Activated T-cell treated with anti-CD3 and anti-CD28 coated beads, Interleukin-2, amount 50 U/mL, for 72 hours (primary cell): Measurements from ENCODE around the gene TDRD12. TPM values are rescaled to one million over a fixed set of nuclear protein-coding genes. Genes with fewer than 3 reads are reported as not detected.

Experiments
- ATAC-seq, 2 donors: fragments of 150-1000 bp; cut with Tn5 transposase; replicated peaks in 1 of 2; 2 replicates each; pipeline ENCODE4 v1.10.0; 2021; ENCODE audit warnings: moderate library complexity in 2 of 2, mild to moderate bottlenecking in 1 of 2
- DNase-seq, 2 donors: peaks; one replicate each; pipeline ENCODE4 v3.0.0; 2021 to 2022; ENCODE audit warnings: mixed read lengths in 1 of 2
- H3K27ac Mint-ChIP-seq: one replicate; pipeline ENCODE4 v1.8.0; 2022; ENCODE audit warnings: mild to moderate bottlenecking, moderate library complexity, mixed read lengths
- H3K27me3 Mint-ChIP-seq: one replicate; pipeline ENCODE4 v1.8.0; 2022; ENCODE audit warnings: low read depth, mixed read lengths
- H3K36me3 Mint-ChIP-seq, 2 donors: one replicate each; pipeline ENCODE4 v1.8.0; 2022; ENCODE audit warnings: mixed read lengths in 2 of 2, mild to moderate bottlenecking in 1 of 2; ENCODE audit not compliant: insufficient read depth in 2 of 2
- H3K4me1 Mint-ChIP-seq: one replicate; pipeline ENCODE4 v1.8.0; 2022; ENCODE audit warnings: low read depth, mixed read lengths
- H3K4me3 Mint-ChIP-seq, 2 donors: one replicate each; pipeline ENCODE4 v1.8.0; 2022; ENCODE audit warnings: mild to moderate bottlenecking in 2 of 2, mixed read lengths in 2 of 2, moderate library complexity in 2 of 2
- H3K9me3 Mint-ChIP-seq, 2 donors: one replicate each; pipeline ENCODE4 v1.8.0; 2022; ENCODE audit warnings: mixed read lengths in 2 of 2
- total RNA-seq, 2 donors: library from RNA; stranded (reverse); gene quantifications; one replicate each; pipeline ENCODE4 v1.2.3, GENCODE V29; 2022

The TDRD12 gene
- total RNA-seq, 2 donors from 2014 or later, result 0.91 to 2.0 TPM

DNA sequence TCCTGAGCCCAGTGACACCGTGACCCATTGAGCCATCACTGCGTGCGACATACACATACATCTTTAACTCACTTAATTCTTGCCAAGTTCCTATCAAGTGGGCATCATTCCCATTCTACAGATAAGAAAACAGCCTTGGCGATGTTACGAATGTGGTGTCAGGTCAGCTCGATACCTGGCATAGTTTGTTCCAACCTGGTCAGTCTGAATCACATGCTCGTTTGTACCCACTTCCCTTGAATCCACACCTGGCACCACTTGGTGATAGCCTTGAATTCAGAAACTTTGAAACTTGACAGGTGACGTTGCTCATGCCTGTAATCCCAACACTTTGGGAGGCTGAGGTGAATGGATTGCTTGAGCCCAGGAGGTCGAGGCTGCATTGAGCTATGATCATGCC, 90.9 kb downstream of the TDRD12 start:
- H3K4me3 Mint-ChIP-seq, result no peak overlapping the region
- DNase-seq (no peak), ATAC-seq (no peak)
- no peaks in the 10 kb centered on the region for H3K9me3 Mint-ChIP-seq
- H3K27ac Mint-ChIP-seq, result no peak overlapping the region
- H3K4me1 Mint-ChIP-seq, result peaks cover 28% of the 10 kb centered on the region
- H3K27me3 Mint-ChIP-seq, result peaks cover 7% of the 10 kb centered on the region
- H3K36me3 Mint-ChIP-seq, result no peaks in the 10 kb centered on the region

- Mint-ChIP-seq H3K4me1 (peaks cover 28% of the 10 kb centered on the region), H3K27ac (no peak overlapping the region), H3K9me3 (no peaks in the 10 kb centered on the region), H3K36me3 (no peaks in the 10 kb centered on the region), H3K27me3 (peaks cover 7% of the 10 kb centered on the region), H3K4me3 (no peak overlapping the region)
- DNase-seq, result no peak
- ATAC-seq, result no peak
Observed at GRCh38 chr19:32811151-32811550, 91.6 kb downstream of the TDRD12 start.

DNA sequence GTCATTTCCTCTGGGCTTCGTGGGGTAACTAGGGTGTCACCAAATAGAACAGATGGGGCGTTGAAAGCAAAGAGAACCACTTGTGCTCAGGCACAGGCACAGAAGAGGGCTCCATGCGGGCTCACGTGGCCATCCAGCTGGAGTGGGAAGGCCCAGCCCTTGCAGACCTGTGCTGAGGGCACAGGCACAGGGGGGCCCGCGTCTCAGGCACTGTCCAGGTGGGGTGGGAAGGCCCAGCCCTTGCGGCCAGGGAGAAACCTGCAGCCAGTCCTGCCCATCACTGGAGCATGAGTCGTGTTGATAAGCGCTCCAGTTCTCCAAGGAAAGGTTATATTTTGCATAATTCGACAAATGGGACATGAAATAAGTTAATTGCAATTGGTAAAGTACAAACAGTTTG, 92.5 kb downstream of the TDRD12 start:
- H3K9me3 Mint-ChIP-seq, result no peaks in the 10 kb centered on the region
- no peaks in the 10 kb centered on the region for H3K36me3 Mint-ChIP-seq
- no peak overlapping the region for H3K4me3 Mint-ChIP-seq
- peaks cover 7% of the 10 kb centered on the region for H3K27me3 Mint-ChIP-seq
- ATAC-seq (no peak), DNase-seq (no peak)
- H3K27ac Mint-ChIP-seq, result no peak overlapping the region
- H3K4me1 Mint-ChIP-seq, result peaks cover 28% of the 10 kb centered on the region

GRCh38 chr19:32812571-32812970, 93.0 kb downstream of the TDRD12 start:
- Mint-ChIP-seq H3K27ac (no peak overlapping the region), H3K9me3 (no peaks in the 10 kb centered on the region), H3K4me1 (peaks cover 28% of the 10 kb centered on the region), H3K27me3 (peaks cover 7% of the 10 kb centered on the region), H3K36me3 (no peaks in the 10 kb centered on the region), H3K4me3 (no peak overlapping the region)
- no peak for DNase-seq
- no peak for ATAC-seq

DNA sequence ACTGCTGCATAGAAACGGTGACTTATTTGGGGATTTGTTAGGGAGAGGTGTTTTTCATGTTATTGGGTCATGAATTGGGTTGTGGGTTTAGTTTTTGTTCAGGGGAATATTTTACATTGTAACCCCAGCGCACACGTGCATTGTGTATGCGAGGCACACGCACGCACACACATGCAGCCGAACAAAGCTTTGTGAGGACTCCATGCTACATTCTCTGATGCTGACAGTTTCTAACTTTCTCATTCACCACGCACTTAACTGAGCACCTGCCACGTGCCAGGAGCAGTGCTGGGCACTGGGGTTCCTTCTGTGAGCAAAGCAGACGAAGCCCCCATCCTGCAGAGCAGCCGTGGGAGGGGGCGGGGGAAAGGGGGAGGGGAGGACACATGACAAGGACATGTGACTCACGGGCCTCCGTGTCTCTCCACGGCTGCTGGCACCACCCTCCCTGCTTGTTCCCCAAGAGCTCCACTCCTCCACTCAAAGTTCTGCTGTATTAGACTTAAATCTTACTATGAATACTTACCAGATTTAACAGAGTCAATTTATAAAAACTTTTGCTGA, 94.4 kb downstream of the TDRD12 start:
- Mint-ChIP-seq H3K27ac (no peak overlapping the region), H3K36me3 (no peaks in the 10 kb centered on the region), H3K27me3 (peaks cover 7% of the 10 kb centered on the region), H3K4me3 (no peak overlapping the region), H3K4me1 (peaks cover 32% of the 10 kb centered on the region), H3K9me3 (no peaks in the 10 kb centered on the region)
- no peak for DNase-seq
- no peak for ATAC-seq

DNA sequence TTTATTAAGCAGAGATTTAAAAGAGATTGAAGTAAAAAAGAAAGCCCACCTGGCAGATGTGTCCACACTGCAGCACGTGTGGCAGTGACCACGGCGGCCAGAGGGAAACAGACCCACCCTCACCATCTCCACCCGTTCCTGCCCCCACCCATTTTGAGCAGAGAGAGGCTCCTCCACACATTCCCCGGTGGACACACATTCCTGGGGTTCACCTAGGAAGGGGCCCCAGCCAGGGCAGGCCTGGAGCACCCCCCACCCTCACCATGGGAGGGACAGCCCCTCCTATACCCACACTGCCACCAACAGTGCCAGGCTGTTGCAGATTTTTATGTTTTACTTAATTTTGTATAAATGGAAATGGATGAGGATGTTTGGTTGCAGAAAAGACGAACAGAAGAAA, 95.1 kb downstream of the TDRD12 start:
- DNase-seq, result no peak
- Mint-ChIP-seq H3K27me3 (peaks cover 9% of the 10 kb centered on the region), H3K4me3 (no peak overlapping the region), H3K27ac (no peak overlapping the region), H3K36me3 (no peaks in the 10 kb centered on the region), H3K9me3 (no peaks in the 10 kb centered on the region), H3K4me1 (peaks cover 29% of the 10 kb centered on the region)
- no peak for ATAC-seq

GRCh38 chr19:32816555-32817099, 97.1 kb downstream of the TDRD12 start:
- Mint-ChIP-seq H3K27me3 (peaks cover 15% of the 10 kb centered on the region), H3K27ac (no peak overlapping the region), H3K36me3 (no peaks in the 10 kb centered on the region), H3K4me1 (peaks cover 32% of the 10 kb centered on the region), H3K9me3 (no peaks in the 10 kb centered on the region), H3K4me3 (no peak overlapping the region)
- DNase-seq (no peak), ATAC-seq (no peak)

GRCh38 chr19:32817569-32818476, 98.3 kb downstream of the TDRD12 start:
- Mint-ChIP-seq H3K9me3 (no peaks in the 10 kb centered on the region), H3K27ac (no peak overlapping the region), H3K36me3 (no peaks in the 10 kb centered on the region), H3K4me3 (no peak overlapping the region), H3K27me3 (peaks cover 15% of the 10 kb centered on the region), H3K4me1 (peaks cover 32% of the 10 kb centered on the region)
- DNase-seq (no peak), ATAC-seq (no peak)

DNA sequence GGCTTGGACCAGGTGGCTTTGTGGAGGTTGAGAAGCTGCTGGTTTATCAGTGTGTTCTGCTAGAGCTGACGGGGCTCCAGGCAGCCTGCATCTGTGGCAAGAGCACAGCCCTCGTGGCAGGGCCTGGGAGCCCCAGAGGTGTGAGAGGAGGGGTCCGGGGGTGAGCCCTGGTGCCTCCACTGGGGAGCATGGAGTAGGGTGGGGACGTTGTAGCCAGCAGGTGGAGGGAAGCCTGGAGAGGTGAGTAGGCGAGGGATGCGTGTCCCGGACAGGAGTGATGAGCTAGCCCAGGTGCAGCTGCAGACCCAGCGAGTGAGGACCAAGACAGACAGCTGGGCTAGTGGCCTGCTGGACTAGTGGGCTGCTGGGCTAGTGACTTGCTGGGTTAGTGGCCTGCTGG, 99.0 kb downstream of the TDRD12 start:
- H3K27me3 Mint-ChIP-seq, result peaks cover 17% of the 10 kb centered on the region
- no peak overlapping the region for H3K27ac Mint-ChIP-seq

GRCh38 chr19:32819419-32820400, 100.1 kb downstream of the TDRD12 start:
- no peak for ATAC-seq
- peak overlapping the region in 1 of 2 donors; percentile 24 for H3K4me3 Mint-ChIP-seq
- no peak for DNase-seq
- no peak overlapping the region for H3K27ac Mint-ChIP-seq
- peaks cover 20% of the 10 kb centered on the region for H3K4me1 Mint-ChIP-seq
- H3K27me3 Mint-ChIP-seq, result peaks cover 25% of the 10 kb centered on the region
- H3K36me3 Mint-ChIP-seq, result no peaks in the 10 kb centered on the region
- H3K9me3 Mint-ChIP-seq, result no peaks in the 10 kb centered on the region

More for the DNA sequence above, 99.0 kb downstream of the TDRD12 start:
- Mint-ChIP-seq H3K9me3 (no peaks in the 10 kb centered on the region), H3K4me3 (no peak overlapping the region), H3K36me3 (no peaks in the 10 kb centered on the region), H3K4me1 (peaks cover 31% of the 10 kb centered on the region)
- DNase-seq (no peak), ATAC-seq (no peak)

DNA sequence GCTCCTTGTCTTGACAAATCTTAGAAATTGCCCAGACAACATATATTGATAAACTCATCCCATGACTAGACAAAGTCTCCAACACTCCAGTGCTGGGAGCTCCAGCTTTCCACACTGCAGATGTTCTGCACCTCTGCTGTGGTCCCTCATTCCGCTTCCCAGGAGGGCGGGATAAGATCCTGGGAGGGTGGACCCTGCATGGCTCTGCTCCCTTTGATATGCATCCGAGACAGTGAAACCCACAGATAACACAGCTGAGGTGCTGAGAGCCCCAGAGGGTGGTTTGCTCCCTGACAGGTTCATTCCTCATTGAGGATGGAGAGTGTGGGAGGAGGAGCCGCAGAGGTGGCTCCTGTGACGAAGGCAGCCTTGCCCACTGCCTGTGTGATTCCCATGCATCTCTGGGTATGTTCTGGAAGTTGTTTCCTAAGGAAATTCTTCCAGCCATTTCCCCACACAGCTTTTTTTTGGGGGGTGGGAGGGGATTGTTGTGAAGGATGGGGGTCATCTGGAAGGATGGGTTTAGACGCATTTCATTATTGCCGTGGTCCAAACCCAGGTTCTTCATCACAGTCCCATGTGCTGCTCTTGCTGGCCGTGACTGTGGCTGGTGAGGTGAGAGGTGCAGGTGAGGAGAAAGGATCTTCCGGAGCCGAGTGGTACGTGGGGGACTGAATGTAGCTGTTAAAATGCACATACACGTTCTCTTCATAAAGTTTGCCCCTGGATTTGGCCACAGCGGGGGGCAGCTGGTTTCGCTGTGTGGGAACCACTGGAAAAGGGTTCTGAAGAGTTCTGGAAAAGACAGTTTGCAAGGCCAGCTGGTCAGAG, 103.6 kb downstream of the TDRD12 start:
- no peak for DNase-seq
- ATAC-seq, result no peak
- H3K27ac Mint-ChIP-seq, result no peak overlapping the region
- H3K27me3 Mint-ChIP-seq, result peaks cover 32% of the 10 kb centered on the region
- H3K9me3 Mint-ChIP-seq, result no peaks in the 10 kb centered on the region
- no peak overlapping the region for H3K4me3 Mint-ChIP-seq
- peaks cover 19% of the 10 kb centered on the region for H3K4me1 Mint-ChIP-seq
- no peaks in the 10 kb centered on the region for H3K36me3 Mint-ChIP-seq

DNA sequence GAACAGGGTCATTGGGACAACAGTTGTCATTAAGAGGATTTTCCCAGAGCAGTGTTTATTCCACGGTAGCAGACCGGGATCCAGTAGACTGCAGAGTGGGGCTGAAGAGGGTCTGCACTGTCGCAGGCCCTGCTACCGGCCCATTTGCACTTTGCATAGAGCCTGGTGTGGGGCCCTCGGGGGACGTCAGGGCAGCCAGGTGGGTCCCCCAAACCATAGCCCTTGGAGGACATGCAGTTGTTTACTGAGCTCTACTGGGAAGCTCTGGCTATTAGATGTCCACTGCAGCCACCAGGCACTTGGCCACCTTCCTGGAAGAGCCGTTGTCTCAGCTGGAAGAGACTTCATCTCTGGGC, 104.2 kb downstream of the TDRD12 start:
- H3K9me3 Mint-ChIP-seq, result no peaks in the 10 kb centered on the region
- no peak for ATAC-seq
- no peak overlapping the region for H3K27ac Mint-ChIP-seq
- DNase-seq, result no peak
- H3K4me3 Mint-ChIP-seq, result no peak overlapping the region
- H3K4me1 Mint-ChIP-seq, result peaks cover 14% of the 10 kb centered on the region
- peaks cover 32% of the 10 kb centered on the region for H3K27me3 Mint-ChIP-seq
- H3K36me3 Mint-ChIP-seq, result no peaks in the 10 kb centered on the region
